HG02981 (cell line): ENCODE measurements around the gene CSHL1.
"Not testable (repeated sequence)": the region's sequence is repeated elsewhere in the genome, so short reads cannot be mapped to it uniquely, and the experiment has no call there.

ENCODE experiments used
- ATAC-seq: cut with Tn5 transposase; IDR thresholded peaks from one replicate; pipeline ENCODE4 v1.9.1; 2021; ENCODE audit warnings: mild to moderate bottlenecking, moderate library complexity; ENCODE audit not compliant: unreplicated experiment

The CSHL1 gene

GRCh38 chr17:63892316-63893037 lies 18.6 kb downstream of the CSHL1 start:
- ATAC-seq = not testable (repeated sequence)

DNA sequence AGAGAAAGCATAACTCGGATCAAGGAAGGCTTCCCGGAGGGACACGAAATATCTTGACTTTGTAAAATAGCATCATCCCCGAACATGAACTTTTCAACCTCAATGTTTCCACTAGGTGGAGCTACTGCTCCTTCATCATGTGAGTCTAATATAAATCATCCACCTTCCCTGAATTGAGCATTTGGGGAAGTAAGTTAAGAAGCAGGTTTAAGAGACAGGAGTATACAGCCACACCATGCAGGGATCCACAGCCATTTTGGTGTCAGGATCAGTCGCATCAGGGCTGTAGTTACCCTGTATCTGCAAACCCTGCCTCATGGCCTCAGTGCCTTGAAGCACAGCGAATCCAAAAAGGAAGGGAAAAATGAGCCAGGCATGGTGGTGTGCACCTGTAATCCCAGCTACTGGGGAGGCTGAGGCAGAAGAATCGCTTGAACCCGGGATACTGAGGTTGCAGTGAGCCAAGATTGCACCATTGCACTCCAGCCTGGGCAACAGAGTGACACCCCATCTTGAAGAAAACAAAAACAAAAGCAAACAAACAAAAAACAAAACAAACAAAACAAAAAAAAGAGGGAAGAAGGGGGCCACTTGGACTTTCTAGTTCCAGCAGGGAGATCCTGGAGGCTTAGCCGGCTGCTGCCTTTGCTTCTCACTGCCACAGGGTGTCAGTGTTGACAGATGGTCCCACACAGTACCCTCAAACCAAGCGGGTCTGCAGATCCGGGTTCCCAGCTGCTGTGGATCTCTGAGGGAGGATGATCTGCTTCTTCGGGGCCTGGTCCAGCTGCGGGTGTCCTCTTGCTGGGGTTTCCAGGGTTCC lies 21.8 kb downstream of the CSHL1 start:
- ATAC-seq = not testable (repeated sequence)

- not testable (repeated sequence) for ATAC-seq
These were observed 25.9 kb downstream of the CSHL1 start for GRCh38 chr17:63885119-63885518.

GRCh38 chr17:63882626-63883126 lies 28.4 kb downstream of the CSHL1 start:
- not testable (repeated sequence) for ATAC-seq

DNA sequence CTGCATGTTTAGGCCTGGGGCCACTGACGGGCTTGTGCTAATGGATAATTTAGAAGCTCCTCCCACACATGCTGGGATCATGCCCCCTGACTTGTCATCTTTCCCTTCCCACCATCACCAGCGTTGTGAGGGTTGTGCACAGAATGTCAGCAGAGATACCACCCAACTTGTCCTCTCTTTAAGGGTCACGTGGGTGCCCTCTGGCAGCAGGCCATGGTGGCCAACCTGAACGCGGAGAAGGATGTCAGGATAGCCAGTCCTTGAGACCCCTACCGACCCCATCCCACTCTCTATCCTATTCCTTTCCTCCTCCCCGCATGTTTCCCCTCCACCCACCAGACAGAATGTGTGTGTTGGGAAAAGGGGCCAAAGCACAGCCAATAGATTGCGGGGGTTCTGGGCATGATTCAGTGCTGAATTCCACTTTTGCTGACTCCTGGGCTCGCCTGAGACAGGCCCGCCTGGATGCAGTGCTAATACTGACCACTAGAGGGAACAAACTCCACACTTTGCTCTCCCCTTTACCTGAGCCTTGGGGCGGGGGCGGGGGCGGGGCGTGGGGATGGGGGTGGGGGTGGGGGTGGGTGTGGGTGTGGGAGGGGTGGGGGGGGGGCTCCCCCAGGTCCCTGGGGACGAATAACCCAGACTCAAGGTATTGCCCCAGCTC lies 29.0 kb downstream of the CSHL1 start, which contains the start of gene GH2:
TSS of gene GH2 (minus strand) at position 10 of the 667 bp plus-strand sequence. CDS start 143 bp downstream, outside the sequence.
- no peak for ATAC-seq

DNA sequence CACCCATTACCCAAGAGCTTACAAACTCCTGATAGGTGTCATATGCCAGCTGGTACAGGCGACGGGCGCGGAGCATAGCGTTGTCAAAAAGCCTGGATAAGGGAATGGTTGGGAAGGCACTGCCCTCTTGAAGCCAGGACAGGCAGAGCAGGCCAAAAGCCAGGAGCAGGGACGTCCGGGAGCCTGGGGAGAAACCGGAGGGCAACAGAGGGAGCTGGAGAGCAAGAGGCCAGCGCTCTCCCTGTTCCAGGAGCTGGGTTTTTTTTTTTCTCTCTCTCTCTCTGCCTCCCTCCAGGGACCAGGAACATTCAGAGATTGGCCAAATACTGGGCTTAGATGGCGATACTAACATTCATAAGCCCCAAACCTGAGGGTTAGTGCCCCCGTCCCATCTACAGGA lies 29.7 kb downstream of the CSHL1 start:
- ATAC-seq = not testable (repeated sequence)

DNA sequence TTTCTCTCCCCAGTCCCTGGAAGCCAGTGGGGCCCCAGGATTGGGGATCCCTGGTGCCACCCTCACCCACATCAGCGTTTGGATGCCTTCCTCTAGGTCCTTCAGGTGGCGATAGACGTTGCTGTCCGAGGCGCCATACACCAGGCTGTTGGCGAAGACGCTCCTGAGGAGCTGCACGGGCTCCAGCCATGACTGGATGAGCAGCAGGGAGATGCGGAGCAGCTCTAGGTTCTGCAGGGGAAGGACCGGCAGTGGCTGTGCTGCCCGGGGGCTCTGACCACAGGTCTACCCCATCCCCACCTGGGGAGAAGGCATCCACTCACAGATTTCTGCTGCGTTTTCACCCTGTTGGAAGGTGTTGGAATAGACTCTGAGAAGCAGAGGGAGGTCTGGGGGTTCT lies 30.4 kb downstream of the CSHL1 start:
- ATAC-seq = no peak

DNA sequence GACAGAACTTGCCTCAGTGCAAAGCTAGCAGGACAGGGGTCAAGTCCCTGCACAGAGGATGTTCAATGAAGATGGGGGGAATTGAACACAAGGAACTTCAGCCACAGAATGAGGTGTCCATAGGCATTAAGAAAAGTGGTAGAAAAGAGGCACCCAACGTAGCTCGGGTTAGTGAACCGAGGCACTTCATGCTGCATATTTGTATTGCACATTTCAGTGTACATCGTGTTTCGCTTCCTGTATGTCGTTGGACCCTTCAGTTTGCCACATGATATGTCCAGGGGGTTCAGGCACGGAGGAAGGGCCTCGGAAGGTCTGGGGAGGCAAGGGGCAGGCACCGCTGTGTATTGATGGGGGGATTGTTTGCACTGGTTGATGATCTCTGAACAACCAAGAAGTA lies 32.6 kb downstream of the CSHL1 start:
- ATAC-seq = not testable (repeated sequence)

- not testable (repeated sequence) for ATAC-seq
These were observed 36.4 kb downstream of the CSHL1 start for GRCh38 chr17:63874693-63875092.

- ATAC-seq = not testable (repeated sequence)
These were observed 36.9 kb downstream of the CSHL1 start for GRCh38 chr17:63874061-63874626.

- ATAC-seq = not testable (repeated sequence)
These were observed 37.5 kb downstream of the CSHL1 start, which contains the start of gene CSH2 for GRCh38 chr17:63873577-63873976. TSS of gene CSH2 (minus strand) at chr17:63873677. CDS start at chr17:63873614, 63 bp downstream.

- ATAC-seq = not testable (repeated sequence)
These were observed 39.3 kb downstream of the CSHL1 start for GRCh38 chr17:63871646-63872365.

DNA sequence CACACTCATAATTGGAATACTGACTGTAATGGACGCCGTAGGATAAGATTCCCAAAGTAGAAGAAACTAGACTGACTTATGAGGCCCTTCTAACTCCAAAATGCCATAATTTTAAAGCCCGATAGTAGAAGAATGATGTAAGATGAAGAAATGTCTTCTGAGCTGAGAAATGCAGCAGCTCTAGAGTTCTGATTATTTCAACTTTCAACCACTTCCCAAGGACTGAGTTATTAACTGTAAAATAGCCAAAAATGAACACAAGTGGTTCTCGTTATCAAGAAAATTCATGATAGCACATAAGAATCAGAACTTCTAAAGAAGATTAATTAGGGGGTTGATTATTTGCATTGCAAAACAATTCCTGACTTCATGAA lies 40.8 kb downstream of the CSHL1 start:
- not testable (repeated sequence) for ATAC-seq

DNA sequence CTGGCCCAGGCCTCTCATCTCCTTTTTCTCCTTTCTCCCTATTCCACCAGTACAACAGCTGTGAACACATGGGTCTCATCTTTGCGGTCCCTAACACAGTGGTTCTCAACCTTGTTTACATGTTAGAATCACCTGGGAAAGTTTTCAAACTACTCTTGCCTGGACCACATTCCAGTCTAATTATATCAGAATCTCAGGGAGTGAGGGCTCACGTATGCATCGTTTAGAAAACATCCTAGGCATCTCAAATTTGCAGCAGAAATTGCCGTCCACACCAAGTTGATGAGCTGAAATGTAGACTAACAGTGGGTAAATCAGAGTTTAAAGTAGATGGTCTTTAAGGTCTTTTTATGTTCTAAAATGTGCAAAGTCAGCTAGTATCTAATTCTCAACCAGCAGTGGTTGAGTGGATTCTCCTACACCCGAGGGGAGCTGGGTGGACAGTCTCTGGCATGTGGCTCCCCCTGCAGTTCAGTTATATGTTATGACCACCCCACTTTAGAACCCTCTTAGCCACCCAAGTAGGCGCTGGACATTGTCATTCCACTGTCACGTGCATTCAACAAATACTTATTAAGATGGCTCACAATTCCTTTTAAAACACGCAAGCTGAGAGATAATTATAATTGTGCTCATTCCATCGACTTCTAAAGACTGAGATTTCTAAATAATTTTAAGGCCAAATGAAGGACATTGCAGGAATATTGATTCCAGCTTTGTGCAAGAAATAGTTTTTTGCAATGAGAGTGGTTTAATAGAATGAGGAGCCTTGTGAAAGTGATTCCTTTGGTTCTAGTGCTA lies 41.4 kb downstream of the CSHL1 start:
- not testable (repeated sequence) for ATAC-seq

GRCh38 chr17:63866625-63867024 lies 44.4 kb downstream of the CSHL1 start:
- not testable (repeated sequence) for ATAC-seq
